NOMO-1 treated with DMSO at 0.1 percent for 48 hours (cell line): ENCODE measurements around the gene CNTN5.
"Not testable (repeated sequence)": the region's sequence is repeated elsewhere in the genome, so short reads cannot be mapped to it uniquely, and the experiment has no call there.

Experiments
- DNase-seq: peaks from one replicate; lab custom pipeline; 2025; ENCODE audit not compliant: unreplicated experiment; lab: John Stamatoyannopoulos, UW

CNTN5 gene

GRCh38 chr11:99268886-99269285, 248.1 kb downstream of the CNTN5 start:
- no peak for DNase-seq

- no peak for DNase-seq
Observed at GRCh38 chr11:99271527-99271926, 250.8 kb downstream of the CNTN5 start.

GRCh38 chr11:99275521-99275920, 254.8 kb downstream of the CNTN5 start:
- no peak for DNase-seq

GRCh38 chr11:99277281-99277680, 256.5 kb downstream of the CNTN5 start:
- DNase-seq, result no peak

GRCh38 chr11:99279266-99279665, 258.5 kb downstream of the CNTN5 start:
- DNase-seq, result no peak

GRCh38 chr11:99281331-99281730, 260.6 kb downstream of the CNTN5 start:
- no peak for DNase-seq

GRCh38 chr11:99297925-99298324, 277.2 kb downstream of the CNTN5 start:
- not testable (repeated sequence) for DNase-seq

- DNase-seq, result no peak
Observed at GRCh38 chr11:99307510-99308088, 286.9 kb downstream of the CNTN5 start.

GRCh38 chr11:99311870-99312269, 291.1 kb downstream of the CNTN5 start:
- DNase-seq, result no peak

GRCh38 chr11:99316776-99317520, 296.2 kb downstream of the CNTN5 start:
- DNase-seq, result no peak

- DNase-seq, result no peak
Observed at GRCh38 chr11:99320769-99321290, 300.1 kb downstream of the CNTN5 start.

GRCh38 chr11:99325847-99326246, 305.1 kb downstream of the CNTN5 start:
- DNase-seq, result peak; percentile 89

GRCh38 chr11:99327066-99327465, 306.3 kb downstream of the CNTN5 start:
- DNase-seq, result no peak

GRCh38 chr11:99327527-99327926, 306.8 kb downstream of the CNTN5 start:
- no peak for DNase-seq

- DNase-seq, result no peak
Observed at GRCh38 chr11:99333621-99334020, 312.9 kb downstream of the CNTN5 start.

GRCh38 chr11:99343117-99343516, 322.4 kb downstream of the CNTN5 start:
- no peak for DNase-seq

GRCh38 chr11:99349151-99349673, 328.5 kb downstream of the CNTN5 start:
- DNase-seq, result no peak

GRCh38 chr11:99351624-99352023, 330.9 kb downstream of the CNTN5 start:
- no peak for DNase-seq

- DNase-seq, result no peak
Observed at GRCh38 chr11:99352642-99353041, 331.9 kb downstream of the CNTN5 start.

- peak; percentile 54 for DNase-seq
Observed at GRCh38 chr11:99366546-99366945, 345.8 kb downstream of the CNTN5 start.

- no peak for DNase-seq
Observed at GRCh38 chr11:99368583-99368982, 347.8 kb downstream of the CNTN5 start.

GRCh38 chr11:99370549-99371216, 349.9 kb downstream of the CNTN5 start:
- no peak for DNase-seq
